Activated CD4-positive, alpha-beta T cell treated with anti-CD3 and anti-CD28 coated beads, Interleukin-2, amount 50 U/mL, for 24 hours (primary cell): ENCODE measurements around the gene RFX2.
"Not testable (repeated sequence)": the region's sequence is repeated elsewhere in the genome, so short reads cannot be mapped to it uniquely, and the experiment has no call there.

Experiments used
- DNase-seq, 2 donors: peaks; one replicate each; pipeline ENCODE4 v3.0.0-alpha.2; 2020; ENCODE audit warnings: low read depth in 1 of 2, low spot score in 1 of 2

RFX2 gene

GRCh38 chr19:5974721-5975387 is 135.4 kb downstream of the RFX2 start:
- DNase-seq: peak in 1 of 2 donors; percentile 37

DNA sequence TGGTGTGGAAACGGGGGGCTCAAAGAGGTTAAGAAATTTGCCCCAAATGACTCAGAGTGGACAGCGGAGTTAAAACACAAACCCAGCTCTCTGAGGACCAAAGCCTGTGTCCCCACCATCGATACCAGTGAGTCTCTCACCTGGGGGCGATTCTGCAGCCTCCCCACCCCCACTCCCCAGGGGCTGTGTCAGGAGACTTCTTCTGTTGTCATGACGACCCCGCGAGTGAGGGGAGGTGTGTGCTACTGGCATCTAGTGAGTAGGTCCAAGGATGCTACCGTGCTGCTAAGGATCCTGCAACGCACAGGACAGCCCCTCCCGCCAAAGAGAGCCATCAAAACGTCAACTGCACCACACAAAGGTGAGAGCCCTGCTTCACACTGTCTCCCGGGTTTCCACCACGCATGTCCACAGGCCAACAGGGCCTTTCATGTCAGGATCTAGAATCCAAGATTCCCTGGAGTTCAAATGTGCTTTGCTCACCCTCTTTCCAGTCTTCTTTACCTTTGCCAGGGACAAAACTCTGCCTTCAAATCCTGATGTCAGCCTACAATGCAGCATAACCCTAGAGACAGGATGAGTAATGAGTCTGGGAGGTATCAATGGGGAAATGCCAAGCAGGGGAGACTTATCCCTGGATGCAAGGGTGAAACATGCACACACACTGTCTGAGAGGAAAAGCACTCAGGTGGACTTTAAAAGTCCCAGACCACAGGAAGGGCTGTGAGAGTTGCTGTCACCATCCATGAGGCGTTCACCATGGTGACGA is 136.2 kb downstream of the RFX2 start:
- DNase-seq: no peak

DNA sequence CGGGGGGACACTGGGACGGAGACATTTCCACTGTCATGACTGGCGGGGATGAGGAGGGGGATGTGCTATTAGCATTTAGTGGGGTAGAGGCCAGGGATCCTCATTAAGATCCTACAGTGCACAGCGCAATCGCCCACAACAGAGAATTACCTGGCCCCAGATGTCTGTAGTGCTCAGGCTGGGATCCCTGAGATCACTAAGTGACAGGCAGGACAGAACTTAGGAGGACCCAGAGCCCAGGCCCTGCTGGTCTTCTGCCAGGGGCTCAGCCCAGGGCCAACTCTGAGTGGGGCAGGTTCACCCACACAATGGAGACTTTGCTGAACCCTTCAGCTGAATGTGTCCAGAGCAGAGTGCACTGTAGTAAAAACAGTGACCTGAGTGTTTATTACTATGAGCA is 136.9 kb downstream of the RFX2 start:
- DNase-seq: no peak

DNA sequence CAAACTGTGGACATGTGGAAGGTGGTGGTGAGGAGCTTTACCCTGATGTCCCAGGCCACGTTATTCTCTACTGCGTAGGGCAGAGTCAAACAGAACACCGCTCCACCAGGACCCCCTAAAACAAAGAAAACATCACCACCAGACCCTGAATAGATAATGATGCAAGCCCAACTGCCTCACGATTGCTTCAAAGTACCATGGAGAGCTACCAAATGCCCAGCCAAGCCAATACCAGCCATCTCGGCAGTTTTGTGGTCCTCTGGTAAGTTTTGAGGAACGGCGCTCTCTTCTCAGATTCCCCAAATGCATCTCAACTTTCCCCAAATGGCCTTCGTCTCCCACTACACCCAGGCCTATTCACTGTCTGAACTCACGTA is 138.0 kb downstream of the RFX2 start:
- DNase-seq: no peak

DNA sequence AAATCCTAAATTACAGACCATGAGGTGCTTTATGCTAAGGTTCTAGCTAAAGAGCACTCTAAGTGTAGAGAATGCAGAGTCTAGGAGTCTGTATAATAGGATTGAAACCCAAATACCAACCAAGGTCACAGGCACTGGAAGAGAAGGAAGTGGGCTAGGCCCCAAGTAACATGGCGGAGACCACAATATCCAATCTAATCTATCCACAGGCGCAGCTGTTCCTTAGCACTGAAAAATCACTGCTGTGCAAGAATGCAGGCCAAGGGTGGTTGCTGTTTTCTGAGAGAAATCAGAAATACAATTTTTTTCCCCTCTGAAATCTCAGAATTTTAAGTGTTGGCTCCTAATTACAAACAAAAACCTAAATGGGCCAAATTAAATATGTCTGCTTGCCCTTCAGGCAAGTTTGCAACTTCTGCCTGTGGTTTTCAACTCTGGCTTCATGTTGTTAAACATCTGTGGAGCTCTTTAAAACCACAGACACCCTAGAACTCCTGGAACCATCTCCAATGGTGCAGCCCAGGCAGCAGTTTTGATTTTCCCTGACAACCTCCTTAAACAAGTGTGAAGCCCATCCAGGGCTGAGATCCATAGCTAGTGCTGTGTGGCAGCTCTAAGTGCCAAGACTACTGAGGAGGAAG is 138.5 kb downstream of the RFX2 start:
- DNase-seq: no peak

- no peak for DNase-seq
These were observed 140.8 kb downstream of the RFX2 start for GRCh38 chr19:5969476-5969875.

DNA sequence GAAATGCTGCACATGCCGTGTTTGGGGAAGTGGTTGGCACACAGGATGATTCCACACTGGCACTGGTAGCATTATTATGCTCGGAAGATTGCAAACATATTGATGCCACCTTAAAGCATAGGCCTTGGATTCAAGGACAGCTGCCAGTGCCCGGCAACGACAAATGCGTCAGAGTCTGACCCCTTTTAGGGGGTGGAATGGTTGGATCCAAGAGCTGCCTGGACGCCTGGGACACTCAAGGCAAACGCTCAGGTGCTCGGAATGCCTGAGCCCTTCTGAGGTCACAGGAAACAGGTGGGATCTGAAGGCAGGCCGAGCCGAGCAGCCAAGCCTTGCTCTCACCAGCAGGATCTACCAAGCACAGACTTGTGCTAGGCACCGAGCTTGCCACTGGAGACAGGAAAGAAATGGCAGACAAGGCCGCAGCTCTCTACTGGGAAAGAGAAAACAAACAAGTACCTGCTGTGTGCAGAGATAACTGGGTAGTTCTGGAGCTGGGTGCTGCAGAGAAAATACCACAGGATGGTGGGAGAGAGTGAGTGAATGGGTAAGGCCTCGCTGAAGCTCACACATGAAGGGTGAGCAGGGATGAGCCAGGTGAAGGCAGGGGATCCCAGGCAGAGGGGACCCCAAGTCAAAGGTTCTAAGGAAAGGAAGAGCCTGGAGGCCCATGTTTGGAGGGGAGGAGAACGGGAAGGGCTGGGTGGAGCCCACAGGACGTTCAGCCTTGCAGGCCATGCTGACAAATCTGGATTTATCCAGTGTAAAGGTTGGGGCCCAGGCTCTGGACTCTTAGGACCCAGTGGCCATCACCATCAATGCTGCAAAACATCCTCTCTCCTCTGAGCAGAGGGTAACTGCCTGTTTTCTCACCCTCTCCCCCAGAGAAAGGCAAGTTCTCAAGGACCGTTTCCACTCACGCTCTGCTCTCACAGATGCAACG is 141.6 kb downstream of the RFX2 start:
- no peak for DNase-seq

GRCh38 chr19:5967994-5968430 is 142.3 kb downstream of the RFX2 start:
- peak in 1 of 2 donors; percentile 56 for DNase-seq

GRCh38 chr19:5967571-5967970 is 142.7 kb downstream of the RFX2 start:
- no peak for DNase-seq

GRCh38 chr19:5966941-5967340 is 143.4 kb downstream of the RFX2 start:
- DNase-seq: no peak

- DNase-seq: no peak
These were observed 144.1 kb downstream of the RFX2 start for GRCh38 chr19:5966215-5966614.

- DNase-seq: no peak
These were observed 145.3 kb downstream of the RFX2 start for GRCh38 chr19:5964816-5965565.

- no peak for DNase-seq
These were observed 146.4 kb downstream of the RFX2 start for GRCh38 chr19:5963855-5964254.

DNA sequence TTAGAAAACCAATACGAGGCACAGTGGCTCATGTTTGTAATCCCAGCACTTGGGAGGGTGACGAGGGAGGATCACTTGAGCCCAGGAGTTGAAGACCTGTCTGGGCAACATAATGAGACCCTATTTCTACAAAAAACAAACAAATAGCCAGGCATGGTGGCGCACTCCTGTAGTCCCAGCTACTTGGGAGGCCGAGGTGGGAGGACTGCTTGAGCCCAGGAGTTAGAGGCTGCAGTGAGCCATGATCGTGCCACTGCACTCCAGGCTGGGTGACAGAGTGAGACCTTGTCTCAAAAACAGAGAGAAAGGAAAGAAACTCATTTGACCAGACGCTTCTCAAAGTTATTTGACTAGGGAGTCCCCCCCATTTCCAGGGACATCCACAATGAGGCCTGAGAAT is 147.0 kb downstream of the RFX2 start:
- not testable (repeated sequence) for DNase-seq

DNA sequence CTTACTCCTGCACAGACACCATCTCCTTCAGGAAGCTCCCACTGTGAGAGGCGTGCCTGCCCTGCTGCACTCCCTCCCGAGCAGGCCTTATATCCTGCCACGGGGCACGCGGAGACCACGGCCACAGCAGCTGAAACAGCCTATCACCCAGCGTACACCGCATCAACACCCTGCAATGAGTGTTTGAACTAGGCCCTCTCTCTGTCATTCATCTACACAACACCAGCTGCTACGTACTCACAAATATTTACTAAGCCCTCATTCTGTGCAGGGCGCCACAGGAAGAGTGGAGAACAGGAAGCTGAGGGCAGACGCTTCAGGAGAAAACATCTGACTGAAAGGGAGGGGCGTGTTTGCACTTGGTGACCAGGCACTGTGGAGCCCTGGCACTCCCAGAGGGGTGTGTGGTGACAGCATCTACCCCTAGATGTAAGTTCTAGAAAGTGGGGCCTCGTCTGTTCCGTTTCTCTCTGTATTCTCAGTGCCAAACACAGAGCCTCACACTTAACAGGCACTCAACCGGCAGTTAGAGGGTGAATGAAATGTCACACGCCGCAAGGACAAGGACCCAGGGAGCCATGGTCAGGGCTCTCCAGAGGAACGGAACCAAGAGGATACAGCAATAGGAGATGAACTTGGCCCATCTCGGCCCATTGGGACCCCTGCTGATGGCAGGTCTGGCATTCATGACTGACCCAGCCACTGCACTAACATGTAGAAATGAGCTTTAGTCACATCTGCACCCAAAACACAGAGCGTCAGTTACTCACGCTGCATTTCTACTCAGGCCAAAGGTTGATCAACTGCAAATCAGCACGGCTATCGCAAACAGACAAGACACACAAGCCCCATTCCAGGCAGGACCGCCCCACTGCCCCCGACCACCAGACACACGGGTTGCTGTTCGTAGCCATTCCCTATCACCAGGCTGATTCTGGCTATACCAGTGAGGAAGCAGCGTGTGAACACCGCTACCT is 148.0 kb downstream of the RFX2 start:
- DNase-seq: peak in 1 of 2 donors; percentile 46

GRCh38 chr19:5961641-5961968 is 148.7 kb downstream of the RFX2 start:
- DNase-seq: not testable (repeated sequence)

DNA sequence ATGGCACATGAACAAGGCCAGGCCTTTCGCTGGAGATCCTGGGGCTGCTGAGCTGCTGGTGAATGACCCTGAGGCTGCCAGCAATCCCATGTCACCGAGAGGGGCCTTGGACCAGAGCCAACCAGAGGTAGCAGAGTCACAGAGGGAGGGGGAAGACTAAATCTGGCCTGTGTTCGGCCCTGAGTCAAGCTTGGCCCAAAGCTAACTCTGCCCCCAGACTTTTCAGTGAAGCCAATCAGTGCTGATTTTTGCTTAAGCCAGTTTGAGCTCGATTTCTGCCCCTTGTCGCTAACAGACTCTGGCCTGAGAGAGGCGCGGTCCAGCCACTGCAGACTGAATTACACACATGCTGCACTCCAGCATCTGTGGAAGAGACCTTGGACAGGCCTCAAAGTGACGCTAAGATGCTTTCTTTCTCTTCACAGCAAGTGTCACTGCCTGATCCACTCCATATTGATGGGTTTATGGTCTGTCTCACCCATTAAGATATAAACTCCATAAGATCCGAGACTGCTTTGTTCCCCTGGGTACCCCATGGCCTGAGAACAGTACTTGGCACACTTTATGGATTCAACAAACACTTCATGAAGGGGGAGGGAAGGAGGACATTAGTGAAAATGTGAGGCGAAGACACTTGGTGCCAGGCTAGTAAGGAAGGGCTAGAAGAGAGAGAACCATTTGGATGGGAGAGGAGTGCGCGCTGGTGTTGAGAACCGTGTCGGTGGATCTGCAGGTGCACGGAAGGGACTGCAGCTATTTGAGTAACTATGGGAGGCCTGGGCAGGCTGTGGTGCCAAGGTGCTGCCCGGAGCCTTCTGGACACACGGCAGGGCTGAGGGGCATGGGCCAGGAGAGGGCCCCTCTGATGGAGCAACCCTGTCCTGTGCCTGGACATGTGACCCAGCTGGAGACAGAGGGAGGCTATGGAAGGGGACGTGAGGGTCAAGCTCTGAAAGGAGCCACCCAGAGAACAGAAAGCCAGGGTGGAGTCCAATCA is 150.0 kb downstream of the RFX2 start:
- DNase-seq: no peak
